ENCODE results near the gene MARK4.
"Not testable (repeated sequence)": the region's sequence is repeated elsewhere in the genome, so short reads cannot be mapped to it uniquely, and the experiment has no call there.

MARK4 gene

DNA sequence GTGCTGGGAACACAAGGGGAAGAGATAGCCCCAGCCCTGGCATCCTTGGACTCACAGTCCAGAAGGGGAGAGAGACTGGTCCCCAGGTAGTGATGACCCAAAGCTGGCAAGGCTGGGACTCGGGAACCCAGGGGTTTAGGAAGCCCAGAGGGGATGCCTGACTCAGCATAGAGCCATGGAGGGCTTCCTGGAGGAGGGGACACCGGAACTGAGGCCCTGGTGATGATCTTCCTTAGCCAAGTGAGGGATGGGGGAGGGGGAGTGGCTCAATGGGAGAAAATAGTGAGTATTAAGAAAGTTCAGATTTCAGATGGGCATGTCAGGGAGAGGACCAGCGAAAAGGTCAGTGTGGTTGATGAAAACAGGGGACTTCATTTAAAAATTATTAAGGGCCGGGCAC, 32.6 kb upstream of the MARK4 start:
- Histone ChIP-seq H3K4me1 (ENCODE audit: control insufficient read depth, insufficient read depth, low read length) (0 out of 2 replicates have a peak, but pooled peaks cover 3% of the 10 kb centered on the region), H3K27me3 (ENCODE audit: control insufficient read depth, insufficient read depth, low read length) (peaks cover 15% of the 10 kb centered on the region), H3K4me3 (ENCODE audit: low read length) (no peak overlapping the region), H3K9me3 (ENCODE audit: control insufficient read depth, insufficient read depth, low read length) (no peaks in the 10 kb centered on the region), H3K36me3 (ENCODE audit: control insufficient read depth, insufficient read depth, low read length) (no peaks in the 10 kb centered on the region), H3K27ac (ENCODE audit: low read length) (no peak overlapping the region)
- WGBS (ENCODE audit: insufficient coverage, insufficient read length): no CpG with 5 or more reads among the region's 4 CpGs
- DNase-seq (ENCODE audit: low read depth, low spot score): no peak

DNA sequence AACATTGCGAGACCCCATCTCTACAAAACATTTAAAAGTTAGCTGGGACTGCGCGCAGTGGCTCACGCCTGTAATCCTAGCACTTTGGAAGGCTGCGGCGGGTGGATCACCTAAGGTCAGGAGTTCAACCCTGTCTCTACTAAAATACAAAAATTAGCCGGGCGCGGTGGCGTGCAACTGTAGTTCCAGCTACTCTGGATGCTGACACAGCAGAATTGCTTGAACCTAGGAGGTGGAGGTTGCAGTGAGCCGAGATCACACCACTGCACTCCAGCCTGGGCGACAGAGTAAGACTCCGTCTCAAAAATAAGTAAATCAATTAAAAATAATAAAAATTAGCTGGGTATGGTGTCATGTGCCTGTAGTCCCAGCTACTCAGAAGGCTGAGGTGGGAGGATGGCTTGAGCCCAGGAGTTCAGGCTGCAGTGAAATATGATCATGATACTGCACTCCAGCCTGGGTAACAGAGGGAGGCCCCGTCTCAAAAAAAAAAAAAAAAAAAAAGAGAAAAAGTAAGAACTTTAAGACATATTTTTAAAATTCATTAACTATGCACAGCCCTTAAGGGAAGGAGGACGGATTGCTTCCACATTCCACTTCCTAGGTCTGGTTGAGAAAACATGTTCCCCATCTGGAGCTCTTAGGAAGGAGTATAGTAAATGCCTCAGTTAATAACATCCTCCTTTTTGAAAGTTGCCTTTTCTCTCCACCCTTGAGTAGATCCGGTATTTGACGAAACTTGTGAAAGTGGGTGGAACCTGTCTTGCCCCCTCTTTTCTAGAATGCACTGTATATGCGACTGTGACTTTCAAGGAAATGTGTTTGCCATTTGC, 31.9 kb upstream of the MARK4 start:
- no CpG with 5 or more reads among the region's 18 CpGs for WGBS (ENCODE audit: insufficient coverage, insufficient read length)
- 0 out of 2 replicates have a peak, but pooled peaks cover 3% of the 10 kb centered on the region for H3K4me1 ChIP-seq (ENCODE audit: control insufficient read depth, insufficient read depth, low read length)

DNA sequence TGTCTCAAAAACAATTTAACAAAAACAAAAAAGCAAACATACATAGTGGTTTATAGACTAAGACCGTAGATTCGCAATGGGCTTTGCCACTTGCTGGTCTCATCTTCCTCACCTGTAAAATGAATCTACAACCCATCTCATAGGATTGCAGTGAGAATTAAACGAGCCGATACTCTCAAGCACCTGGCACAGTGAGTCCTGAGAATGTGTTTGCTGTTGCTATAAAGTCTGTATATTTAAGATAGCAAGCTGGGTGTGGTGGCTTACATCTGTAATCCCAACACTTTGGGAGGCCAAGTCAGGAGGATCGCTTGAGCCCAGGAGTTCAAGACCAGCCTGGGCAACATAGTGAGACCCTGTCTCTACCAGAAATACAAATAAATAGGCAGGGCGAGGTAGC, 28.3 kb upstream of the MARK4 start:
- WGBS (ENCODE audit: insufficient coverage, insufficient read length): no CpG with 5 or more reads among the region's 6 CpGs

More for the DNA sequence above, 31.9 kb upstream of the MARK4 start:
- no peaks in the 10 kb centered on the region for H3K36me3 ChIP-seq (ENCODE audit: control insufficient read depth, insufficient read depth, low read length)
- peaks cover 15% of the 10 kb centered on the region for H3K27me3 ChIP-seq (ENCODE audit: control insufficient read depth, insufficient read depth, low read length)
- no peaks in the 10 kb centered on the region for H3K9me3 ChIP-seq (ENCODE audit: control insufficient read depth, insufficient read depth, low read length)
- H3K27ac ChIP-seq (ENCODE audit: low read length): no peak overlapping the region
- H3K4me3 ChIP-seq (ENCODE audit: low read length): no peak overlapping the region
- DNase-seq (ENCODE audit: low read depth, low spot score): no peak

DNA sequence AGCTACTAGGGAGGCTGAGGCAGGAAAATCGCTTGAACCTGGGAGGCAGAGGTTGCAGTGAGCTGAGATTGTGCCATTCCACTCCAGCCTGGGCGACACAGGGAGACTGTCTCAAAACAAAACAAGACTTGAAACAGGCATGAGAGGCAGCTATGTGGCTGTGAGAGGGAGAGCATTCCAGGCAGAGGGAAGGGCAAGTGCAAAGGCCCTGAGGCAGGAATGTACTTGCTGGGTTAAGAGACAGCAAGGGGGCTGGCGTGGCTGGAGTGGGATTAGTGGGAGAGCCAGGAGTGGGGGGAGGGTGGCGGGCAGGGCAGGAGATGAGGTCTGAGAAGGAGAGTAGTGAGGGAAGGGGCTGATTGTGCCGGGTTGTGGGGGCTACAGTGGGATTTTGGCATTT, 27.2 kb upstream of the MARK4 start:
- no CpG with 5 or more reads among the region's 5 CpGs for WGBS (ENCODE audit: insufficient coverage, insufficient read length)
- Histone ChIP-seq H3K4me3 (ENCODE audit: low read length) (no peak overlapping the region), H3K4me1 (ENCODE audit: control insufficient read depth, insufficient read depth, low read length) (peaks cover 4% of the 10 kb centered on the region; the same call in 1 of the 2 replicates), H3K27ac (ENCODE audit: low read length) (no peak overlapping the region), H3K9me3 (ENCODE audit: control insufficient read depth, insufficient read depth, low read length) (no peaks in the 10 kb centered on the region), H3K36me3 (ENCODE audit: control insufficient read depth, insufficient read depth, low read length) (no peaks in the 10 kb centered on the region), H3K27me3 (ENCODE audit: control insufficient read depth, insufficient read depth, low read length) (no peaks in the 10 kb centered on the region; the same call in 1 of the 2 replicates)
- DNase-seq (ENCODE audit: low read depth, low spot score): no peak

More for the DNA sequence above, 28.3 kb upstream of the MARK4 start:
- Histone ChIP-seq H3K36me3 (ENCODE audit: control insufficient read depth, insufficient read depth, low read length) (no peaks in the 10 kb centered on the region), H3K27me3 (ENCODE audit: control insufficient read depth, insufficient read depth, low read length) (peaks cover 3% of the 10 kb centered on the region; the same call in 1 of the 2 replicates), H3K4me3 (ENCODE audit: low read length) (no peak overlapping the region), H3K27ac (ENCODE audit: low read length) (no peak overlapping the region), H3K4me1 (ENCODE audit: control insufficient read depth, insufficient read depth, low read length) (peaks cover 2% of the 10 kb centered on the region; the same call in 1 of the 2 replicates), H3K9me3 (ENCODE audit: control insufficient read depth, insufficient read depth, low read length) (no peaks in the 10 kb centered on the region)
- DNase-seq (ENCODE audit: low read depth, low spot score): no peak

DNA sequence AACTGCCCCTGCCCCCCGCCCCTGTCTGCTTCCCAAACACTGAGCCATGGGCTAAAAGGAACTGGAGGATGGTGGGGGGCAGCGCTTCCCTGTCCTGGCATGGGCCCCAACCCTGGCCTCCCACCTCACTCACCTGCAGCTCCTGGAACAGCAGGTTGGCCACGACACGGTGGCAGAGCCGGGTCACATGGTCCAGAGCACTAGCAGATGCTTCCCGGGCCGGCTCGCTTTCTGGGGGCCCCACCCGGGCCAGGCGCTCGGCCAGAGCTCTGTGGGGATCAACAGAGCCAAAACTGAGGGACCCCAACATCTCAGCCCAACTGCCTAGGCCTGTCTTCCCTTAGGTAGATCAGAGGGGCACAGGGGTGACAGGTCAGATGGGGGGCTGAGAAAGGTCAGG, 26.4 kb upstream of the MARK4 start:
- no peaks in the 10 kb centered on the region for H3K9me3 ChIP-seq (ENCODE audit: control insufficient read depth, insufficient read depth, low read length)
- H3K4me3 ChIP-seq (ENCODE audit: low read length): no peak overlapping the region
- H3K4me1 ChIP-seq (ENCODE audit: control insufficient read depth, insufficient read depth, low read length): peaks cover 4% of the 10 kb centered on the region; the same call in 1 of the 2 replicates
- H3K27ac ChIP-seq (ENCODE audit: low read length): no peak overlapping the region
- DNase-seq (ENCODE audit: low read depth, low spot score): no peak
- WGBS (ENCODE audit: insufficient coverage, insufficient read length): no CpG with 5 or more reads among the region's 11 CpGs
- no peaks in the 10 kb centered on the region for H3K36me3 ChIP-seq (ENCODE audit: control insufficient read depth, insufficient read depth, low read length)
- H3K27me3 ChIP-seq (ENCODE audit: control insufficient read depth, insufficient read depth, low read length): no peaks in the 10 kb centered on the region; the same call in 1 of the 2 replicates

DNA sequence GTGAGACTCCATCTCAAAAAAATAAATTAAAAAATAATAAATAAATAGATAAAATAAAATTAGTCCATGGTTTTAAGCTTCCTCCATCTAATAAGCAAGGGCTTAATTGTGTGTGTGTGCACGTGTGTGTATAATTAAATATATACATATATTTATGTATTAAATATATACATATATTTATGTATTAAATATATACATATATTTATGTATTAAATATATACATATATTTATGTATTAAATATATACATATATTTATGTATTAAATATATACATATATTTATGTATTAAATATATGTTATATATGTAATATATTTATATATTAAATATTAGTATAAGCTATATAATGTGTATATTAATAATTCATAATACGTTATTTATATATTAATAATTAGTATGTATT, 22.0 kb upstream of the MARK4 start:
- not testable (repeated sequence) for H3K27me3 ChIP-seq (ENCODE audit: control insufficient read depth, insufficient read depth, low read length); H3K4me3 ChIP-seq (ENCODE audit: low read length); H3K36me3 ChIP-seq (ENCODE audit: control insufficient read depth, insufficient read depth, low read length); DNase-seq (ENCODE audit: low read depth, low spot score); H3K4me1 ChIP-seq (ENCODE audit: control insufficient read depth, insufficient read depth, low read length); H3K27ac ChIP-seq (ENCODE audit: low read length); H3K9me3 ChIP-seq (ENCODE audit: control insufficient read depth, insufficient read depth, low read length)
- no CpG with 5 or more reads among the region's 2 CpGs for WGBS (ENCODE audit: insufficient coverage, insufficient read length)

DNA sequence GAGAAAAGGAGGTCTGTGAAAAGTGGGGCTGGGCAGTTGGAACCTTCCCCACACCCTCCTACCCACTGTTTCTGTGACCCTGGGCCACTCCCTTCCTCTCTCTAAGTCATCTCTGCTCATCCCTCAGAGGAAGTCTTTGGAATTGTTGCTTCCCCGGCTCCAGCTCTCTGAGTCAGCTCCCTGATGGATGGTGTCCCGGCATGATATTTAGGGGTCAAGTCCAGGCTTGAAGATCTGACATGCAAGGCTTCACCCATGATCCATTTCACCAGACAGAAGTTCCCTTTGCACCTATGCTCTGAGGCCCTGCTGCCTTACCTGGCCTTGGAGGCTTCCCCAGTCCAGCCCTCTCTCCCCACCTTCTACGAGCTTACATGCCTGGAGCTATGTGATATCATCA, 19.2 kb upstream of the MARK4 start:
- WGBS (ENCODE audit: insufficient coverage, insufficient read length): no CpG with 5 or more reads among the region's 3 CpGs
- Histone ChIP-seq H3K4me3 (ENCODE audit: low read length) (no peak overlapping the region), H3K27me3 (ENCODE audit: control insufficient read depth, insufficient read depth, low read length) (peaks cover 16% of the 10 kb centered on the region), H3K36me3 (ENCODE audit: control insufficient read depth, insufficient read depth, low read length) (no peaks in the 10 kb centered on the region), H3K27ac (ENCODE audit: low read length) (no peak overlapping the region), H3K4me1 (ENCODE audit: control insufficient read depth, insufficient read depth, low read length) (peaks cover 6% of the 10 kb centered on the region; the same call in 1 of the 2 replicates), H3K9me3 (ENCODE audit: control insufficient read depth, insufficient read depth, low read length) (no peaks in the 10 kb centered on the region)
- DNase-seq (ENCODE audit: low read depth, low spot score): no peak

DNA sequence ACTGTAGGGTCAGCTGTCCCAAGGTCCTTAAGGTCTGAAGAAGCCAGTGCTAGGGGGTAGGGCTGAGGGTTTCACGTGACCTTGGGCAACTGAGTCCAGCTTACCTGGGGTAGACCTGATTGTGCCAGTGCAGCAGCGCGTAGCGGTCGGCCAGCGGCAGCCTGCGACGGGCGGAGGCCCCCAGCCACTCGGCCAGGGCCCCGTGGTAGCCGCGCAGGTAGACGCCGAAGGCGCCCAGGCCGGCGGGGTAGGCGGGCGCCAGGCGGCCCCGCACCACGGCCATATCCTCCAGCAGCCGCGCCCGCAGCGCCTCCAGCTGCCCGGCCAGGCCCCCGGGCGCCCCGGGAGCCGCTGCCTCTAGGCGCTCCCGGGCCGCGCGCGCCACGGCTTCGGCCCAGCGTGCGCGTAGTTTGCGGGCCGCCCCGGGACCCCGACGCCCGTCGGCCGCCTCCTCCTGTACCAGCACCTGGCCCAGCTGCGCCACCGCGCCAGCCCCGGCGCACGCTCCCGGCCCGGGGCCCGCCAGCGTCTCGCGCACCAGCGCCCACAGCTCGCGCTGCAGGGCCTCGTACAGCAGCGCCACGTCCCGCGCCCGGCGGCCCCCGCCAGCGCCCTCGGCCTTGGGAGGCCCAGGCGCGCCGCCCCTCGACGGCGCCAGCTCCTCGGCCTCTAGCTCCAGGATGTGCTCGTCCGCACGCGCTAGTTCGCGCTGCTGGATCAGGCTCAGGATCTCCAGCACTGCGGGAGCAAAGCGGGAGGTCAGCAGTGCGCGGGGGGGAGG, 16.8 kb upstream of the MARK4 start:
- peak overlapping the region; percentile 2; the same call in 1 of the 2 replicates for H3K4me3 ChIP-seq (ENCODE audit: low read length)
- WGBS (ENCODE audit: insufficient coverage, insufficient read length): no CpG with 5 or more reads among the region's 93 CpGs
- H3K9me3 ChIP-seq (ENCODE audit: control insufficient read depth, insufficient read depth, low read length): no peaks in the 10 kb centered on the region
- H3K4me1 ChIP-seq (ENCODE audit: control insufficient read depth, insufficient read depth, low read length): 0 out of 2 replicates have a peak, but pooled peaks cover 2% of the 10 kb centered on the region
- DNase-seq (ENCODE audit: low read depth, low spot score): no peak
- peaks cover 16% of the 10 kb centered on the region for H3K27me3 ChIP-seq (ENCODE audit: control insufficient read depth, insufficient read depth, low read length)
- no peak overlapping the region for H3K27ac ChIP-seq (ENCODE audit: low read length)
- no peaks in the 10 kb centered on the region for H3K36me3 ChIP-seq (ENCODE audit: control insufficient read depth, insufficient read depth, low read length)

DNA sequence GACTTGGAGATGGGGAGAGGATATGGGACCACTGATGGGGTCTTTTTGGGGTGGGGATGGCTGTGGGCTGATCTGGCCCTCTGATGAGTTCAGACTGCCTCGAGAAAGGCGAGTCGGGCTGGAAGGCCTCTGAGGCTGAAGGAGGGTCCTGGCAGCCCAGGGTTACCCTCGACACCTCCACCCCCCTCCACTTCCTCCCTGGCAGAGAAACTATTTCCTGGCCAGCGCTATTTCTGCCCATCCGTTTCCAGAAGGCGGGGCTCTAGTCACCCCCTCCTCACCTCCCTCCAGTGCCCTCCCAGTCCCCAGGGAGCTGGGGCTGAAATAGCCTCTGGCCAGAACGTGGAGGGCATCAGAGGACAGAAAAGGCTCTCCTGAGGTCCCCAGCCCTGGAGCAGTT, 15.6 kb upstream of the MARK4 start:
- H3K27ac ChIP-seq (ENCODE audit: low read length): no peak overlapping the region
- no peak for DNase-seq (ENCODE audit: low read depth, low spot score)
- no CpG with 5 or more reads among the region's 8 CpGs for WGBS (ENCODE audit: insufficient coverage, insufficient read length)
- H3K4me3 ChIP-seq (ENCODE audit: low read length): no peak overlapping the region
- H3K36me3 ChIP-seq (ENCODE audit: control insufficient read depth, insufficient read depth, low read length): no peaks in the 10 kb centered on the region
- peaks cover 16% of the 10 kb centered on the region for H3K27me3 ChIP-seq (ENCODE audit: control insufficient read depth, insufficient read depth, low read length)
- H3K9me3 ChIP-seq (ENCODE audit: control insufficient read depth, insufficient read depth, low read length): no peaks in the 10 kb centered on the region
- H3K4me1 ChIP-seq (ENCODE audit: control insufficient read depth, insufficient read depth, low read length): 0 out of 2 replicates have a peak, but pooled peaks cover 2% of the 10 kb centered on the region

DNA sequence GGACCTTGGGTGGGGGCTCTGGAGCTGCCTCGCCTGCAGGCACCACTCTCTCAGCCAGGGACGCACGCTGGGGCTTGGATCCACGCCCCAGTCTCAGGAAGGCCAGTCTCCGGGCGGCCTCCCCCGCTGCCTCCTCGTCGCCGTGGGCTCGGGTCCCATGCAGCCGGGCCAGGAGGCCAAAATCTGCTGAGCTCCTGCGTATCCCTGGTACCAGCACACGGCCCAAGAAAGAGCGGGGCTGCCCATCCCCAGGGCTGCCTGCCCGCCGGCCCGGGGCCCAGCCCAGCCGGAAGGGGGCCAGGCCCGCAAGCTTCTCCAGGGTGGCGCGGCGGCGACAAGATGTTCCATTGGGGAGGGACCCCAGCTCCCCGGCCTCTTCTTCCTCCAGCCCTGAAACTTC, 12.5 kb upstream of the MARK4 start:
- DNase-seq (ENCODE audit: low read depth, low spot score): no peak
- WGBS (ENCODE audit: insufficient coverage, insufficient read length): no CpG with 5 or more reads among the region's 25 CpGs
- Histone ChIP-seq H3K27ac (ENCODE audit: low read length) (no peak overlapping the region), H3K4me1 (ENCODE audit: control insufficient read depth, insufficient read depth, low read length) (0 out of 2 replicates have a peak, but pooled peaks cover 2% of the 10 kb centered on the region), H3K9me3 (ENCODE audit: control insufficient read depth, insufficient read depth, low read length) (no peaks in the 10 kb centered on the region), H3K4me3 (ENCODE audit: low read length) (no peak overlapping the region), H3K36me3 (ENCODE audit: control insufficient read depth, insufficient read depth, low read length) (no peaks in the 10 kb centered on the region), H3K27me3 (ENCODE audit: control insufficient read depth, insufficient read depth, low read length) (peaks cover 11% of the 10 kb centered on the region)
